HEK293 (cell line): Measurements from ENCODE around the gene ALDOC.

Source experiments
- CTCF ChIA-PET: fragments of 350-600 bp; formaldehyde crosslinking; extraction: SDS; loops from one replicate; lab custom pipeline; 2021; ENCODE audit warnings: antibody characterized with exemption; lab: Yijun Ruan, JAX
- POLR2A ChIA-PET: fragments of 300-600 bp; formaldehyde crosslinking; extraction: SDS; loops from one replicate; lab custom pipeline; 2020; ENCODE audit warnings: antibody characterized with exemption, inconsistent platforms; lab: Yijun Ruan, JAX
- H3K27ac ChIP-seq: fragments of 200-500 bp; sonication (Bioruptor generic); 2 replicates; pipeline ENCODE4 v1.5.1; 2014; ENCODE audit warnings: low read depth, low read length, control low read depth, inconsistent platforms; ENCODE audit errors: extremely low read depth
- H3K36me3 ChIP-seq, 2 experiments: fragments of 200-500 bp in 1 of 2; sonication (Bioruptor generic) in 1 of 2; 1 replicate in 1 of 2; 2 replicates in 1 of 2; pipeline ENCODE4 v1.5.1; 2014 to 2017; ENCODE audit warnings: inconsistent platforms in 2 of 2, low read length in 2 of 2; ENCODE audit not compliant: control insufficient read depth in 2 of 2, insufficient read depth in 1 of 2
- H3K4me1 ChIP-seq: fragments of 200-500 bp; sonication (Bioruptor generic); 2 replicates; pipeline ENCODE4 v1.5.1; 2014; ENCODE audit warnings: mild to moderate bottlenecking, low read length, inconsistent platforms; ENCODE audit not compliant: control insufficient read depth, insufficient read depth
- H3K4me3 ChIP-seq: 2 replicates; pipeline ENCODE4 v1.5.1; 2011; ENCODE audit warnings: low read depth, mild to moderate bottlenecking, control low read depth, low read length, moderate library complexity
- H3K9me3 ChIP-seq: fragments of 200-500 bp; sonication (Bioruptor generic); 2 replicates; pipeline ENCODE4 v1.5.1; 2014; ENCODE audit warnings: low read depth, low read length, inconsistent platforms; ENCODE audit not compliant: control insufficient read depth, insufficient read depth
- INSM2 ChIP-seq: fragments of 450-650 bp; formaldehyde crosslinking; IDR thresholded peaks from 2 replicates; pipeline ENCODE4 v1.5.1; 2016; ENCODE audit warnings: missing biosample characterization, missing genetic modification characterization
- TRIM28 ChIP-seq: IDR thresholded peaks from 2 replicates; pipeline ENCODE4 v1.6.1; 2011; ENCODE audit warnings: low read length, control low read depth, borderline replicate concordance
- YY2 ChIP-seq: fragments of 450-650 bp; formaldehyde crosslinking; IDR thresholded peaks from 2 replicates; pipeline ENCODE4 v1.5.1; 2016; ENCODE audit warnings: missing biosample characterization, missing genetic modification characterization
- ZBTB1 ChIP-seq: fragments of 450-650 bp; formaldehyde crosslinking; IDR thresholded peaks from 2 replicates; pipeline ENCODE4 v1.5.1; 2016; ENCODE audit warnings: missing biosample characterization, missing genetic modification characterization
- ZBTB11 ChIP-seq: fragments of 450-650 bp; formaldehyde crosslinking; conservative IDR thresholded peaks from 2 replicates; pipeline ENCODE4 v1.5.1; 2016; ENCODE audit warnings: low read depth, missing biosample characterization, missing genetic modification characterization
- ZBTB20 ChIP-seq: fragments of 450-650 bp; formaldehyde crosslinking; IDR thresholded peaks from 2 replicates; pipeline ENCODE4 v1.5.1; 2016; ENCODE audit warnings: missing biosample characterization, missing genetic modification characterization
- ZBTB7A ChIP-seq: fragments of 450-650 bp; formaldehyde crosslinking; IDR thresholded peaks from 2 replicates; pipeline ENCODE4 v1.5.1; 2016; ENCODE audit warnings: low read depth, missing biosample characterization, missing genetic modification characterization
- ZEB2 ChIP-seq: fragments of 450-650 bp; formaldehyde crosslinking; IDR thresholded peaks from 2 replicates; pipeline ENCODE4 v1.5.1; 2016; ENCODE audit warnings: missing biosample characterization, missing genetic modification characterization
- ZFHX2 ChIP-seq: fragments of 450-650 bp; formaldehyde crosslinking; conservative IDR thresholded peaks from 2 replicates; pipeline ENCODE4 v1.5.1; 2016; ENCODE audit warnings: missing biosample characterization, missing genetic modification characterization
- ZFP69B ChIP-seq: fragments of 450-650 bp; formaldehyde crosslinking; IDR thresholded peaks from 2 replicates; pipeline ENCODE4 v1.5.1; 2016; ENCODE audit warnings: missing biosample characterization, missing genetic modification characterization
- ZNF140 ChIP-seq: fragments of 450-650 bp; formaldehyde crosslinking; IDR thresholded peaks from 2 replicates; pipeline ENCODE4 v1.5.1; 2016; ENCODE audit warnings: missing biosample characterization, missing genetic modification characterization
- ZNF184 ChIP-seq: fragments of 450-650 bp; IDR thresholded peaks from 2 replicates; pipeline ENCODE4 v1.5.1; 2018; ENCODE audit warnings: missing biosample characterization, mild to moderate bottlenecking, missing genetic modification characterization
- ZNF266 ChIP-seq: fragments of 450-650 bp; formaldehyde crosslinking; IDR thresholded peaks from 2 replicates; pipeline ENCODE4 v1.5.1; 2016; ENCODE audit warnings: missing biosample characterization, missing genetic modification characterization, low read depth
- ZNF398 ChIP-seq: fragments of 450-650 bp; formaldehyde crosslinking; IDR thresholded peaks from 2 replicates; pipeline ENCODE4 v1.5.1; 2017; ENCODE audit warnings: missing biosample characterization, missing genetic modification characterization
- ZNF48 ChIP-seq: fragments of 450-650 bp; formaldehyde crosslinking; IDR thresholded peaks from 2 replicates; pipeline ENCODE4 v1.5.1; 2016; ENCODE audit warnings: missing biosample characterization, missing genetic modification characterization
- ZNF514 ChIP-seq: fragments of 450-650 bp; formaldehyde crosslinking; IDR thresholded peaks from 2 replicates; pipeline ENCODE4 v1.5.1; 2016; ENCODE audit warnings: missing biosample characterization, missing genetic modification characterization
- ZNF610 ChIP-seq: fragments of 450-650 bp; formaldehyde crosslinking; IDR thresholded peaks from 2 replicates; pipeline ENCODE4 v1.5.1; 2016; ENCODE audit warnings: missing biosample characterization, missing genetic modification characterization, borderline replicate concordance
- ZNF660 ChIP-seq: fragments of 450-650 bp; IDR thresholded peaks from 2 replicates; pipeline ENCODE4 v1.5.1; 2018; ENCODE audit warnings: missing biosample characterization, mild to moderate bottlenecking, missing genetic modification characterization
- ZNF670 ChIP-seq: fragments of 450-650 bp; formaldehyde crosslinking; IDR thresholded peaks from 2 replicates; pipeline ENCODE4 v1.5.1; 2016; ENCODE audit warnings: missing biosample characterization, missing genetic modification characterization, low read depth
- ZNF843 ChIP-seq: fragments of 450-650 bp; formaldehyde crosslinking; IDR thresholded peaks from 2 replicates; pipeline ENCODE4 v1.5.1; 2016; ENCODE audit warnings: missing biosample characterization, missing genetic modification characterization
- ZSCAN5A ChIP-seq: fragments of 450-650 bp; formaldehyde crosslinking; IDR thresholded peaks from 2 replicates; pipeline ENCODE4 v1.5.1; 2016; ENCODE audit warnings: missing biosample characterization, missing genetic modification characterization
- TF ChIP-seq, protein P1 (sequence below): fragments of 450-650 bp; formaldehyde crosslinking; IDR thresholded peaks from 2 replicates; pipeline ENCODE4 v1.5.1; 2017; ENCODE audit warnings: missing biosample characterization, missing genetic modification characterization
- TF ChIP-seq, protein P2 (sequence below): fragments of 450-650 bp; formaldehyde crosslinking; IDR thresholded peaks from 2 replicates; pipeline ENCODE4 v1.5.1; 2016; ENCODE audit warnings: missing biosample characterization, missing genetic modification characterization

Gene ALDOC

GRCh38 chr17:28599311-28600184, 22.9 kb upstream of the ALDOC start:
- peak overlapping the region; percentile 87 for H3K4me3 ChIP-seq
- H3K9me3 ChIP-seq, result no peaks in the 10 kb centered on the region
- H3K4me1 ChIP-seq, result no peaks in the 10 kb centered on the region
- ChIA-PET CTCF (interaction anchor here (0.6 to 1.0 kb wide), 3 partner anchors 10 to 43 kb away, joined by 3 to 6 read pairs (median 3); no protein-coding TSS in a partner anchor), POLR2A (interaction anchor here (0.6 to 3.0 kb wide), 18 partner anchors 9 to 126 kb away, joined by 3 to 30 read pairs (median 4); partner anchors contain the start of genes ALDOC, BLTP2, PIGS and RPL23A)
- peak overlapping the region; percentile 90 for H3K27ac ChIP-seq
- H3K36me3 ChIP-seq, result peaks cover 24 to 34% of the 10 kb centered on the region in 2 experiments
- TF ChIP-seq ZNF670 (tag by site-specific recombination), result no peak
- no peak for TF ChIP-seq YY2 (tag by site-specific recombination)
- TF ChIP-seq ZNF266 (tag by site-specific recombination), result no peak
- no peak for TF ChIP-seq ZNF514 (tag by site-specific recombination)
- TF ChIP-seq ZNF660 (tag by site-specific recombination), result peak; percentile 100
- TF ChIP-seq ZBTB1, result 0 out of 2 replicates have a peak, but pooled peaks have one; percentile 6
- TF ChIP-seq ZFP69B (tag by site-specific recombination), result peak; percentile 96
- TF ChIP-seq ZNF140, result no peak
- 0 out of 2 replicates have a peak, but pooled peaks have one; percentile 10 for TF ChIP-seq ZNF398 (tag by site-specific recombination)
- TF ChIP-seq TRIM28, result peak; percentile 59; the same call in 1 of the 2 replicates
- no peak for TF ChIP-seq ZNF843 (tag by site-specific recombination)
- no peak for TF ChIP-seq ZBTB7A (tag by site-specific recombination)
- no peak for TF ChIP-seq INSM2 (tag by site-specific recombination)
- peak; percentile 78; the same call in 1 of the 2 replicates for TF ChIP-seq ZEB2 (tag by site-specific recombination)
- TF ChIP-seq, protein P1, sequence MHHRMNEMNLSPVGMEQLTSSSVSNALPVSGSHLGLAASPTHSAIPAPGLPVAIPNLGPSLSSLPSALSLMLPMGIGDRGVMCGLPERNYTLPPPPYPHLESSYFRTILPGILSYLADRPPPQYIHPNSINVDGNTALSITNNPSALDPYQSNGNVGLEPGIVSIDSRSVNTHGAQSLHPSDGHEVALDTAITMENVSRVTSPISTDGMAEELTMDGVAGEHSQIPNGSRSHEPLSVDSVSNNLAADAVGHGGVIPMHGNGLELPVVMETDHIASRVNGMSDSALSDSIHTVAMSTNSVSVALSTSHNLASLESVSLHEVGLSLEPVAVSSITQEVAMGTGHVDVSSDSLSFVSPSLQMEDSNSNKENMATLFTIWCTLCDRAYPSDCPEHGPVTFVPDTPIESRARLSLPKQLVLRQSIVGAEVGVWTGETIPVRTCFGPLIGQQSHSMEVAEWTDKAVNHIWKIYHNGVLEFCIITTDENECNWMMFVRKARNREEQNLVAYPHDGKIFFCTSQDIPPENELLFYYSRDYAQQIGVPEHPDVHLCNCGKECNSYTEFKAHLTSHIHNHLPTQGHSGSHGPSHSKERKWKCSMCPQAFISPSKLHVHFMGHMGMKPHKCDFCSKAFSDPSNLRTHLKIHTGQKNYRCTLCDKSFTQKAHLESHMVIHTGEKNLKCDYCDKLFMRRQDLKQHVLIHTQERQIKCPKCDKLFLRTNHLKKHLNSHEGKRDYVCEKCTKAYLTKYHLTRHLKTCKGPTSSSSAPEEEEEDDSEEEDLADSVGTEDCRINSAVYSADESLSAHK (tag by site-specific recombination), result 0 out of 2 replicates have a peak, but pooled peaks have one; percentile 0
- no peak for TF ChIP-seq ZNF48
- no peak for TF ChIP-seq ZSCAN5A (tag by site-specific recombination)
- TF ChIP-seq ZBTB11 (tag by site-specific recombination), result peak; percentile 7; the same call in 1 of the 2 replicates
- TF ChIP-seq ZFHX2 (tag by site-specific recombination), result peak; percentile 63; the same call in 1 of the 2 replicates
- TF ChIP-seq, protein P2, sequence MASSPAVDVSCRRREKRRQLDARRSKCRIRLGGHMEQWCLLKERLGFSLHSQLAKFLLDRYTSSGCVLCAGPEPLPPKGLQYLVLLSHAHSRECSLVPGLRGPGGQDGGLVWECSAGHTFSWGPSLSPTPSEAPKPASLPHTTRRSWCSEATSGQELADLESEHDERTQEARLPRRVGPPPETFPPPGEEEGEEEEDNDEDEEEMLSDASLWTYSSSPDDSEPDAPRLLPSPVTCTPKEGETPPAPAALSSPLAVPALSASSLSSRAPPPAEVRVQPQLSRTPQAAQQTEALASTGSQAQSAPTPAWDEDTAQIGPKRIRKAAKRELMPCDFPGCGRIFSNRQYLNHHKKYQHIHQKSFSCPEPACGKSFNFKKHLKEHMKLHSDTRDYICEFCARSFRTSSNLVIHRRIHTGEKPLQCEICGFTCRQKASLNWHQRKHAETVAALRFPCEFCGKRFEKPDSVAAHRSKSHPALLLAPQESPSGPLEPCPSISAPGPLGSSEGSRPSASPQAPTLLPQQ (tag by site-specific recombination), result peak; percentile 95
- 0 out of 2 replicates have a peak, but pooled peaks have one; percentile 74 for TF ChIP-seq ZNF184 (tag by site-specific recombination)
- TF ChIP-seq ZNF610 (tag by site-specific recombination), result 0 out of 2 replicates have a peak, but pooled peaks have one; percentile 40
- peak; percentile 43; the same call in 1 of the 2 replicates for TF ChIP-seq ZBTB20
